ENCODE results near the gene EDIL3.

DNA sequence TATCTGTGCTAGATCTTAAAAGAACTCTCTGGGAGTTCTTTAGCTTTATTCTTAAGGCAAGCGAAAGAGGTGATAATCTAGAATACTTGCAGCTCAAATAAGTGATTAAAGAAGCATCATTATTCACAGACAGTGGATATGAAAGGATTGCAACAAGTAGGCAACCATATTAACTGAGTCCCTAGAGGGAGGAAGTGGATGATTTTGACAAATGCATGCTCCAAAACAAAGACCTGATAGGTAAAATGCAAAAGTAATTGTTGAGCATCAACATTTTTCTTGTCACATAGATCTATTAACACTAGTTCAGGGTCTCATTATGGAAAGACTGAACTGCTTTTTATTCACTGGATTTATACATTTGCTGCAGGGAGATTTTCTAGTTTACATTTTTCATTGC, 109.1 kb downstream of the EDIL3 start:
- TF ChIP-seq POLR2AphosphoS5 (IDR thresholded peaks at IDR 0.05; ENCODE audit: borderline replicate concordance, low read depth, low read length) (no peak), EZH2 (IDR thresholded peaks at IDR 0.05) (no peak)
